K562 (cell line): ENCODE data around the gene SERTM2. TPM values are rescaled to one million over a fixed set of nuclear protein-coding genes. Genes with fewer than 3 reads are reported as not detected.

ENCODE experiments used
- ATAC-seq: fragments of 200-7000 bp; cut with Tn5 transposase; 3 replicates; pipeline ENCODE4 v1.9.1; 2020; ENCODE audit warnings: moderate library complexity
- BruUV-seq: library from RNA; stranded (reverse); fragments of 400-500 nt; replicated peaks from 2 replicates; lab custom pipeline; 2021; lab: Mats Ljungman, UMichigan
- CTCF ChIA-PET: fragments of 300-600 bp; formaldehyde crosslinking; extraction: SDS; loops from one replicate; lab custom pipeline; 2021; ENCODE audit warnings: low intra/inter-chr PET ratio; lab: Yijun Ruan, JAX
- POLR2A ChIA-PET: fragments of 300-600, 350-650 bp; sonication (Branson Sonifier 250); formaldehyde crosslinking; extraction: SDS; loops from one replicate; lab custom pipeline; 2021; ENCODE audit warnings: antibody characterized with exemption, inconsistent platforms; lab: Yijun Ruan, JAX
- DNase-seq, 4 experiments: peaks; one replicate each; pipeline versions ENCODE4 v3.0.0 to v3.0.0-alpha.2; 2011 to 2018; ENCODE audit warnings: low spot score in 3 of 4, mixed read lengths in 3 of 4; ENCODE audit errors: extremely low read depth in 1 of 4
- FAIRE-seq: peaks from 2 replicates; lab custom pipeline; 2011; peaks lifted over from hg19 to GRCh38; lab: Jason Lieb, UNC
- H2AFZ ChIP-seq: 2 replicates; pipeline ENCODE4 v1.6.0; 2011; ENCODE audit warnings: low read depth, low read length, control low read depth, inconsistent platforms
- H3K27ac ChIP-seq: fragments of 200-600 bp; 3 replicates; pipeline ENCODE4 v1.8.0; 2011; ENCODE audit warnings: low read depth, mild to moderate bottlenecking, control low read depth, inconsistent platforms, low read length, moderate library complexity, mixed read lengths; ENCODE audit errors: extremely low read depth
- H3K27me3 ChIP-seq, 2 experiments: fragments of 300-600 bp in 1 of 2; 2 replicates in 1 of 2; 3 replicates in 1 of 2; pipeline versions ENCODE4 v1.6.0 to v1.8.0; 2011; ENCODE audit warnings: inconsistent platforms in 2 of 2, low read length in 2 of 2, mild to moderate bottlenecking in 1 of 2, mixed read lengths in 1 of 2, moderate library complexity in 1 of 2; ENCODE audit not compliant: control insufficient read depth in 2 of 2, insufficient read depth in 2 of 2
- H3K36me3 ChIP-seq: fragments of 300-600 bp; 3 replicates; pipeline ENCODE4 v1.8.0; 2011; ENCODE audit warnings: mild to moderate bottlenecking, low read length, inconsistent platforms; ENCODE audit not compliant: control insufficient read depth, insufficient read depth
- H3K4me1 ChIP-seq, 2 experiments: fragments of 200-600 bp in 1 of 2; replicated peaks in 1 of 2; 2 replicates in 1 of 2; 3 replicates in 1 of 2; pipeline versions ENCODE4 v1.5.1 to v1.8.0; 2011; ENCODE audit warnings: inconsistent platforms in 2 of 2, low read length in 2 of 2, mild to moderate bottlenecking in 1 of 2, mixed read lengths in 1 of 2, moderate library complexity in 1 of 2; ENCODE audit not compliant: control insufficient read depth in 2 of 2, insufficient read depth in 2 of 2
- H3K4me2 ChIP-seq: 2 replicates; pipeline ENCODE4 v1.6.1; 2011; ENCODE audit warnings: low read length, control low read depth, inconsistent platforms, mixed read lengths; ENCODE audit not compliant: insufficient read depth
- H3K4me3 ChIP-seq: fragments of 200-600 bp; sonication (generic), shearing (Covaris generic); 2 replicates; pipeline ENCODE4 v1.5.1; 2016; ENCODE audit warnings: control low read depth, inconsistent platforms
- H3K79me2 ChIP-seq: fragments of 200-600 bp; 3 replicates; pipeline ENCODE4 v1.8.0; 2011; ENCODE audit warnings: low read length, inconsistent platforms; ENCODE audit not compliant: control insufficient read depth, insufficient read depth
- H3K9ac ChIP-seq, 2 experiments: 2 replicates each; pipeline versions ENCODE4 v1.6.0 to v1.6.1; 2011; ENCODE audit warnings: low read depth in 2 of 2, low read length in 2 of 2, control low read depth in 1 of 2, inconsistent platforms in 1 of 2, mild to moderate bottlenecking in 1 of 2, mixed read lengths in 1 of 2; ENCODE audit not compliant: insufficient read depth in 1 of 2
- H3K9me1 ChIP-seq: one replicate; pipeline ENCODE4 v1.6.0; 2011; ENCODE audit warnings: inconsistent platforms, mild to moderate bottlenecking, low read length, moderate library complexity; ENCODE audit not compliant: control insufficient read depth, insufficient read depth
- H3K9me3 ChIP-seq: replicated peaks from 2 replicates; pipeline ENCODE4 v1.5.1; 2011; ENCODE audit warnings: low read depth, low read length, inconsistent platforms; ENCODE audit not compliant: control insufficient read depth, insufficient read depth
- H4K20me1 ChIP-seq: replicated peaks from 2 replicates; pipeline ENCODE4 v1.6.1; 2011; ENCODE audit warnings: low read length, inconsistent platforms, mixed read lengths; ENCODE audit not compliant: control insufficient read depth, insufficient read depth
- ATF7 ChIP-seq: fragments of 450-650 bp; IDR thresholded peaks from 2 replicates; pipeline ENCODE4 v1.7.1; 2014; ENCODE audit warnings: mild to moderate bottlenecking, moderate library complexity
- CBX5 ChIP-seq: IDR thresholded peaks from 2 replicates; pipeline ENCODE4 v1.6.1; 2014; ENCODE audit warnings: low read depth, borderline replicate concordance
- CHD4 ChIP-seq: fragments of 200-600 bp; sonication (generic); IDR thresholded peaks from 3 replicates; pipeline ENCODE4 v1.6.1; 2012; ENCODE audit warnings: low read depth, mild to moderate bottlenecking, mixed read lengths, low read length, inconsistent platforms; ENCODE audit not compliant: insufficient read depth, insufficient replicate concordance, poor library complexity, severe bottlenecking
- DMBX1 ChIP-seq: fragments of 250-450 bp; sonication (Bioruptor Pico); IDR thresholded peaks from 2 replicates; pipeline ENCODE4 v1.8.0; 2022; ENCODE audit warnings: inconsistent platforms, mild to moderate bottlenecking, moderate library complexity, borderline replicate concordance
- ETS2 ChIP-seq: IDR thresholded peaks from 2 replicates; pipeline ENCODE4 v1.6.1; 2016; ENCODE audit warnings: borderline replicate concordance, missing genetic modification characterization, mild to moderate bottlenecking, moderate library complexity, missing compliant biosample characterization; ENCODE audit not compliant: poor library complexity, severe bottlenecking
- HDGF ChIP-seq: fragments of 450-650 bp; IDR thresholded peaks from 2 replicates; pipeline ENCODE4 v1.6.1; 2016
- MEF2A ChIP-seq: IDR thresholded peaks from 2 replicates; pipeline ENCODE4 v1.6.1; 2011; ENCODE audit warnings: low read depth, mild to moderate bottlenecking, low read length, moderate library complexity; ENCODE audit not compliant: control insufficient read depth
- MTA3 ChIP-seq: fragments of 450-650 bp; formaldehyde crosslinking; IDR thresholded peaks from 2 replicates; pipeline ENCODE4 v1.6.1; 2017; ENCODE audit warnings: mild to moderate bottlenecking, borderline replicate concordance
- RNF2 ChIP-seq: sonication (generic); IDR thresholded peaks from 2 replicates; pipeline ENCODE4 v1.6.1; 2016
- SMAD4 ChIP-seq: fragments of 250-450 bp; sonication (Bioruptor Pico); conservative IDR thresholded peaks from 2 replicates; pipeline ENCODE4 v1.8.0; 2021; ENCODE audit warnings: inconsistent platforms, mild to moderate bottlenecking, moderate library complexity
- ZNF695 ChIP-seq: fragments of 450-650 bp; formaldehyde crosslinking; IDR thresholded peaks from 2 replicates; pipeline ENCODE4 v1.4.0; 2020; ENCODE audit warnings: mild to moderate bottlenecking, moderate library complexity
- ZNF79 ChIP-seq: fragments of 250-450 bp; sonication (Bioruptor Pico); IDR thresholded peaks from 2 replicates; pipeline ENCODE4 v1.4.0; 2020; ENCODE audit warnings: low read depth, mild to moderate bottlenecking, moderate library complexity
- WGBS: fragments of 100-300 bp; shearing (Covaris generic); methylation state at CpG from one replicate; pipeline ENCODE4 v1.1.6; 2016; ENCODE audit warnings: low coverage, mixed read lengths; ENCODE audit not compliant: insufficient coverage; ENCODE audit errors: missing lambda C conversion rate; 5-methylcytosine and 5-hydroxymethylcytosine counted together
- in situ Hi-C: fragments of 300-500 bp; cut with MboI; formaldehyde crosslinking; loops from 4 replicates; pipeline ENCODE4 v1.15.0; 2018; ENCODE audit warnings: inconsistent platforms, mixed read lengths
- intact Hi-C: fragments of 100-400 bp; cut with micrococcal nuclease; formaldehyde crosslinking; loops from 2 replicates; pipeline ENCODE4 v1.14.2; 2022
- polyA plus RNA-seq, 8 experiments: library from polyadenylated mRNA; depleted of rRNA in 4 of 8; stranded (reverse) in 5 of 8; unstranded in 3 of 8; fragments of >200 nt; fragmentation: Nextera tagmentation in 2 of 8; fragmentation: Illumina TruSeq in 1 of 8; extraction: Ambion mirVana in 2 of 8; extraction: Trizol in 1 of 8; gene quantifications; 2 replicates each; pipeline versions ENCODE4 v1.2.1 to v1.2.3, GENCODE V29; 2011 to 2014; ENCODE audit warnings: inconsistent platforms in 1 of 8, missing spikeins in 1 of 8
- total RNA-seq, 7 experiments: library from RNA; depleted of rRNA in 6 of 7; stranded (reverse); fragments of >200 nt in 6 of 7; fragmentation: Illumina TruSeq in 2 of 7; extraction: Trizol in 2 of 7; gene quantifications; 2 replicates each; pipeline versions ENCODE4 v1.2.1 to v1.2.3, GENCODE V29; 2011 to 2021; ENCODE audit warnings: low replicate concordance in 1 of 7
- TF ChIP-seq, protein P1 (sequence below): fragments of 200-800 bp; sonication (Bioruptor generic); IDR thresholded peaks from 2 replicates; pipeline ENCODE4 v1.6.1; 2017; ENCODE audit warnings: missing genetic modification characterization, missing compliant biosample characterization
- TF ChIP-seq, protein P2 (sequence below), 2 experiments: fragments of 450-650 bp; formaldehyde crosslinking in 1 of 2; IDR thresholded peaks; 2 replicates each; pipeline versions ENCODE4 v1.4.0 to v1.6.1; 2014 to 2020; ENCODE audit warnings: mild to moderate bottlenecking in 2 of 2, borderline replicate concordance in 1 of 2, low read depth in 1 of 2

Gene SERTM2
- total and polyA plus RNA-seq, 9 of the 15 experiments (the other 6 are each of a cell fraction or from before 2014, with no cell fraction given), result 0.01 to 0.35 (median 0.04) TPM; not detected in 4

- H3K79me2 ChIP-seq, result no peaks in the 10 kb centered on the region
- H3K9me1 ChIP-seq, result no peaks in the 10 kb centered on the region
- H3K36me3 ChIP-seq, result no peaks in the 10 kb centered on the region
- WGBS, result 6% methylated on average over 1 of the region's 1 CpG
- H3K9me3 ChIP-seq, result no peaks in the 10 kb centered on the region
- H2AFZ ChIP-seq, result no peak overlapping the region
- peak; percentile 58; the same call in 1 of the 3 replicates for ATAC-seq
- H3K4me1 ChIP-seq, result no peaks in the 10 kb centered on the region
- in situ Hi-C loops, result no loop called here
- no peaks in the 10 kb centered on the region for H4K20me1 ChIP-seq
- no peak for DNase-seq
- no peaks in the 10 kb centered on the region for H3K27me3 ChIP-seq
- ChIA-PET CTCF (no interaction called here), POLR2A (interaction anchor here (0.6 kb wide), 2 partner anchors 618 to 1122 kb away, joined by 3 read pairs; no protein-coding TSS in a partner anchor)
- no peak for FAIRE-seq
- H3K4me3 ChIP-seq, result no peak overlapping the region
- intact Hi-C loops, result no loop called here
- H3K27ac ChIP-seq, result no peak overlapping the region
- H3K4me2 ChIP-seq, result no peak overlapping the region
- H3K9ac ChIP-seq, result no peak overlapping the region
- BruUV-seq, result no TSS peak
- TF ChIP-seq, protein P1, sequence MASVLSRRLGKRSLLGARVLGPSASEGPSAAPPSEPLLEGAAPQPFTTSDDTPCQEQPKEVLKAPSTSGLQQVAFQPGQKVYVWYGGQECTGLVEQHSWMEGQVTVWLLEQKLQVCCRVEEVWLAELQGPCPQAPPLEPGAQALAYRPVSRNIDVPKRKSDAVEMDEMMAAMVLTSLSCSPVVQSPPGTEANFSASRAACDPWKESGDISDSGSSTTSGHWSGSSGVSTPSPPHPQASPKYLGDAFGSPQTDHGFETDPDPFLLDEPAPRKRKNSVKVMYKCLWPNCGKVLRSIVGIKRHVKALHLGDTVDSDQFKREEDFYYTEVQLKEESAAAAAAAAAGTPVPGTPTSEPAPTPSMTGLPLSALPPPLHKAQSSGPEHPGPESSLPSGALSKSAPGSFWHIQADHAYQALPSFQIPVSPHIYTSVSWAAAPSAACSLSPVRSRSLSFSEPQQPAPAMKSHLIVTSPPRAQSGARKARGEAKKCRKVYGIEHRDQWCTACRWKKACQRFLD, result no peak
- no peak for TF ChIP-seq CHD4
- TF ChIP-seq ZNF79, result no peak
- no peak for TF ChIP-seq SMAD4 (CRISPR knock-in tag)
- TF ChIP-seq, protein P2, sequence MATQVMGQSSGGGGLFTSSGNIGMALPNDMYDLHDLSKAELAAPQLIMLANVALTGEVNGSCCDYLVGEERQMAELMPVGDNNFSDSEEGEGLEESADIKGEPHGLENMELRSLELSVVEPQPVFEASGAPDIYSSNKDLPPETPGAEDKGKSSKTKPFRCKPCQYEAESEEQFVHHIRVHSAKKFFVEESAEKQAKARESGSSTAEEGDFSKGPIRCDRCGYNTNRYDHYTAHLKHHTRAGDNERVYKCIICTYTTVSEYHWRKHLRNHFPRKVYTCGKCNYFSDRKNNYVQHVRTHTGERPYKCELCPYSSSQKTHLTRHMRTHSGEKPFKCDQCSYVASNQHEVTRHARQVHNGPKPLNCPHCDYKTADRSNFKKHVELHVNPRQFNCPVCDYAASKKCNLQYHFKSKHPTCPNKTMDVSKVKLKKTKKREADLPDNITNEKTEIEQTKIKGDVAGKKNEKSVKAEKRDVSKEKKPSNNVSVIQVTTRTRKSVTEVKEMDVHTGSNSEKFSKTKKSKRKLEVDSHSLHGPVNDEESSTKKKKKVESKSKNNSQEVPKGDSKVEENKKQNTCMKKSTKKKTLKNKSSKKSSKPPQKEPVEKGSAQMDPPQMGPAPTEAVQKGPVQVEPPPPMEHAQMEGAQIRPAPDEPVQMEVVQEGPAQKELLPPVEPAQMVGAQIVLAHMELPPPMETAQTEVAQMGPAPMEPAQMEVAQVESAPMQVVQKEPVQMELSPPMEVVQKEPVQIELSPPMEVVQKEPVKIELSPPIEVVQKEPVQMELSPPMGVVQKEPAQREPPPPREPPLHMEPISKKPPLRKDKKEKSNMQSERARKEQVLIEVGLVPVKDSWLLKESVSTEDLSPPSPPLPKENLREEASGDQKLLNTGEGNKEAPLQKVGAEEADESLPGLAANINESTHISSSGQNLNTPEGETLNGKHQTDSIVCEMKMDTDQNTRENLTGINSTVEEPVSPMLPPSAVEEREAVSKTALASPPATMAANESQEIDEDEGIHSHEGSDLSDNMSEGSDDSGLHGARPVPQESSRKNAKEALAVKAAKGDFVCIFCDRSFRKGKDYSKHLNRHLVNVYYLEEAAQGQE (IDR thresholded peaks at IDR 0.05; ENCODE audit: borderline replicate concordance), result no peak
- TF ChIP-seq, protein P2 (CRISPR knock-in tag; IDR thresholded peaks at IDR 0.05; ENCODE audit: low read depth), result no peak
- TF ChIP-seq HDGF, result no peak
- no peak for TF ChIP-seq MEF2A
- TF ChIP-seq DMBX1, result no peak
- no peak for TF ChIP-seq MTA3
- TF ChIP-seq ZNF695, result no peak
- no peak for TF ChIP-seq ETS2 (tag)
- TF ChIP-seq RNF2, result no peak
- TF ChIP-seq ATF7, result no peak
- no peak for TF ChIP-seq CBX5
Observed at GRCh38 chrX:111568817-111569216, 57.4 kb downstream of the SERTM2 start.
